Measurements from ENCODE around the gene GSTA3. TPM values are rescaled to one million over a fixed set of nuclear protein-coding genes. Genes with fewer than 3 reads are reported as not detected.

GSTA3 gene
- total RNA-seq, 1 donor from 2014 or later = not detected

DNA sequence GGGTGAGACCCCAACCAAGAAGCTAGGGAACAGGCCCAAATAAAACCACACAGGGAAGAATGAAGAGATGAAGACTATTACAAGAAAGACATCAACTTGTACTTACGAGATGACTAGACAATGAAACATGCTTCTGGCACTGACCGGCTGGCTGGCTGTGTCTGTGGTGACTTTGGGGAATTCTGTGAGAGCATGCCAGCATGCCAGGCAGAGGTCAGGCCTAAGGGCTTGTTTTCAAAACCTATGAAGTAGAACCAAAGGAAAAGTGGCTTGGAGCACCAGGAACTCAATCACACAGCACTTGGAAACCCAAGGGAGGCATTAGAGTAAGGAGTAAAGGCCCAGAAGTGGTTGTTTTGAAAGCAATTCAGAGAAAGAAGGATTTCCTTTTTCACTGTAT, 28.4 kb upstream of the GSTA3 start:
- H3K79me2 ChIP-seq (ENCODE audit: low read depth) = no peaks in the 10 kb centered on the region
- H3K9me3 ChIP-seq (ENCODE audit: low read depth) = no peaks in the 10 kb centered on the region
- H3K27me3 ChIP-seq = no peaks in the 10 kb centered on the region
- Mint-ChIP-seq H3K9me3 (no peaks in the 10 kb centered on the region), H3K4me3 (no peak overlapping the region), H3K27me3 (ENCODE audit: insufficient read depth, low read depth) (peaks cover 7% of the 10 kb centered on the region), H3K27ac (no peak overlapping the region), H3K36me3 (no peaks in the 10 kb centered on the region), H3K4me1 (peaks cover 3% of the 10 kb centered on the region)
- H4K20me1 ChIP-seq (ENCODE audit: low read depth) = no peaks in the 10 kb centered on the region
- H3K36me3 ChIP-seq = no peaks in the 10 kb centered on the region
- H3F3A ChIP-seq (ENCODE audit: low read depth) = no peaks in the 10 kb centered on the region
- H3K4me1 ChIP-seq = no peaks in the 10 kb centered on the region
- no peak overlapping the region for H3K27ac ChIP-seq
- H3K9ac ChIP-seq = no peak overlapping the region
- H3K4me3 ChIP-seq = no peak overlapping the region
- no peak overlapping the region for H2AFZ ChIP-seq (replicated peaks)
- no peak for DNase-seq (ENCODE audit: low spot score)
- no peak overlapping the region for H3K4me2 ChIP-seq
- TF ChIP-seq, protein P1, sequence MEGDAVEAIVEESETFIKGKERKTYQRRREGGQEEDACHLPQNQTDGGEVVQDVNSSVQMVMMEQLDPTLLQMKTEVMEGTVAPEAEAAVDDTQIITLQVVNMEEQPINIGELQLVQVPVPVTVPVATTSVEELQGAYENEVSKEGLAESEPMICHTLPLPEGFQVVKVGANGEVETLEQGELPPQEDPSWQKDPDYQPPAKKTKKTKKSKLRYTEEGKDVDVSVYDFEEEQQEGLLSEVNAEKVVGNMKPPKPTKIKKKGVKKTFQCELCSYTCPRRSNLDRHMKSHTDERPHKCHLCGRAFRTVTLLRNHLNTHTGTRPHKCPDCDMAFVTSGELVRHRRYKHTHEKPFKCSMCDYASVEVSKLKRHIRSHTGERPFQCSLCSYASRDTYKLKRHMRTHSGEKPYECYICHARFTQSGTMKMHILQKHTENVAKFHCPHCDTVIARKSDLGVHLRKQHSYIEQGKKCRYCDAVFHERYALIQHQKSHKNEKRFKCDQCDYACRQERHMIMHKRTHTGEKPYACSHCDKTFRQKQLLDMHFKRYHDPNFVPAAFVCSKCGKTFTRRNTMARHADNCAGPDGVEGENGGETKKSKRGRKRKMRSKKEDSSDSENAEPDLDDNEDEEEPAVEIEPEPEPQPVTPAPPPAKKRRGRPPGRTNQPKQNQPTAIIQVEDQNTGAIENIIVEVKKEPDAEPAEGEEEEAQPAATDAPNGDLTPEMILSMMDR (IDR thresholded peaks at IDR 0.05) = no peak
- TF ChIP-seq EZH2phosphoT487 (IDR thresholded peaks at IDR 0.05) (no peak), EZH2 (IDR thresholded peaks at IDR 0.05) (no peak)

- TF ChIP-seq, protein P1 (IDR thresholded peaks at IDR 0.05) = no peak
- TF ChIP-seq EZH2phosphoT487 (IDR thresholded peaks at IDR 0.05) (no peak), EZH2 (IDR thresholded peaks at IDR 0.05) (no peak)
- Histone ChIP-seq H4K20me1 (ENCODE audit: low read depth) (no peaks in the 10 kb centered on the region), H3K27ac (no peak overlapping the region), H3K79me2 (ENCODE audit: low read depth) (no peaks in the 10 kb centered on the region), H2AFZ (replicated peaks) (no peak overlapping the region), H3K4me2 (no peak overlapping the region), H3F3A (ENCODE audit: low read depth) (no peaks in the 10 kb centered on the region), H3K9me3 (ENCODE audit: low read depth) (no peaks in the 10 kb centered on the region), H3K9ac (no peak overlapping the region), H3K4me1 (peaks cover 5% of the 10 kb centered on the region), H3K27me3 (no peaks in the 10 kb centered on the region), H3K36me3 (no peaks in the 10 kb centered on the region), H3K4me3 (no peak overlapping the region)
- no peak overlapping the region for H3K27ac Mint-ChIP-seq
- no peak overlapping the region for H3K4me3 Mint-ChIP-seq
- DNase-seq (ENCODE audit: low spot score) = no peak
- H3K36me3 Mint-ChIP-seq = no peaks in the 10 kb centered on the region
- H3K4me1 Mint-ChIP-seq = no peaks in the 10 kb centered on the region
- H3K27me3 Mint-ChIP-seq (ENCODE audit: insufficient read depth, low read depth) = peaks cover 4% of the 10 kb centered on the region
- H3K9me3 Mint-ChIP-seq = peaks cover 7% of the 10 kb centered on the region
These were observed 24.3 kb upstream of the GSTA3 start for GRCh38 chr6:52933778-52934177.

DNA sequence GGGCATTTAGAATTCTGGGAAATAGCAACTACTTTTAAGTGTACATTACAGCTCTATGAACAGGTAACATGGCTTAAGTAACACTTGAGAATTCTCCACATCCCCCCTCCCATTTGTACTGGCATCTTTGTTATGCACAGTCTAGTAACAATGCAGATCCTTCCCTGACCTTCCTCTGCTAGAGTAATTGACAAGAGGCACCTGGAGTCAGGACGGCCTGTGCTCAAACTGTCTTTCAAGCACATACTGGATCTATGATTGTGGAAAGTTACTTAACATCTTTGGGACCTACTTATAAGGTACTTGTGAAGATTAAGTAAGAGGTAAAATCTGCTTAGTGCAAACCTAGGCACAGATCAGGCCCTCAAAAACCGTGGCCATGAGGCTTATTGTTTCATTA, 21.9 kb upstream of the GSTA3 start:
- H3K4me1 Mint-ChIP-seq = peaks cover 7% of the 10 kb centered on the region
- no peaks in the 10 kb centered on the region for H3K36me3 Mint-ChIP-seq
- H3K4me3 Mint-ChIP-seq = no peak overlapping the region
- no peak overlapping the region for H3K4me3 ChIP-seq
- H3K27ac ChIP-seq = no peak overlapping the region
- no peaks in the 10 kb centered on the region for H3F3A ChIP-seq (ENCODE audit: low read depth)
- H3K27me3 Mint-ChIP-seq (ENCODE audit: insufficient read depth, low read depth) = peaks cover 4% of the 10 kb centered on the region
- no peak overlapping the region for H3K27ac Mint-ChIP-seq
- no peaks in the 10 kb centered on the region for H3K9me3 ChIP-seq (ENCODE audit: low read depth)
- no peak overlapping the region for H3K9ac ChIP-seq
- no peaks in the 10 kb centered on the region for H4K20me1 ChIP-seq (ENCODE audit: low read depth)
- H3K4me1 ChIP-seq = peaks cover 5% of the 10 kb centered on the region
- H3K9me3 Mint-ChIP-seq = peaks cover 10% of the 10 kb centered on the region
- H3K36me3 ChIP-seq = no peaks in the 10 kb centered on the region
- H3K27me3 ChIP-seq = no peaks in the 10 kb centered on the region
- no peak overlapping the region for H2AFZ ChIP-seq (replicated peaks)
- H3K79me2 ChIP-seq (ENCODE audit: low read depth) = no peaks in the 10 kb centered on the region
- no peak overlapping the region for H3K4me2 ChIP-seq
- no peak for TF ChIP-seq EZH2 (IDR thresholded peaks at IDR 0.05)
- TF ChIP-seq, protein P1 (IDR thresholded peaks at IDR 0.05) = no peak
- TF ChIP-seq EZH2phosphoT487 (IDR thresholded peaks at IDR 0.05) = no peak
- DNase-seq (ENCODE audit: low spot score) = no peak

Measured in neural progenitor cell (in vitro differentiated cells).